Sigmoid colon (tissue), 4 donors: ENCODE results near the gene FBLN2.

Experiments used
- EP300 ChIP-seq, 4 donors: sonication (generic); formaldehyde crosslinking; IDR thresholded peaks; one replicate each; pipeline ENCODE4 v1.6.1; 2017; ENCODE audit warnings: antibody characterized with exemption in 4 of 4
- POLR2A ChIP-seq, 2 donors: fragments of 450-650 bp; IDR thresholded peaks; one replicate each; pipeline ENCODE4 v1.6.1; 2016; ENCODE audit warnings: antibody characterized with exemption in 2 of 2, mild to moderate bottlenecking in 2 of 2, moderate library complexity in 2 of 2
- POLR2AphosphoS5 ChIP-seq, 4 donors: sonication (generic); formaldehyde crosslinking; IDR thresholded peaks; one replicate each; pipeline ENCODE4 v1.6.1; 2017; ENCODE audit warnings: antibody characterized with exemption in 4 of 4
- TF ChIP-seq, protein P1 (sequence below), 4 experiments: fragments of 450-650 bp in 3 of 4; fragments of 200-600 bp in 1 of 4; IDR thresholded peaks; one replicate each; pipeline ENCODE4 v1.5.1; 2016 to 2019; ENCODE audit warnings: antibody characterized with exemption in 4 of 4, mild to moderate bottlenecking in 3 of 4, moderate library complexity in 2 of 4

- TF ChIP-seq, protein P1, sequence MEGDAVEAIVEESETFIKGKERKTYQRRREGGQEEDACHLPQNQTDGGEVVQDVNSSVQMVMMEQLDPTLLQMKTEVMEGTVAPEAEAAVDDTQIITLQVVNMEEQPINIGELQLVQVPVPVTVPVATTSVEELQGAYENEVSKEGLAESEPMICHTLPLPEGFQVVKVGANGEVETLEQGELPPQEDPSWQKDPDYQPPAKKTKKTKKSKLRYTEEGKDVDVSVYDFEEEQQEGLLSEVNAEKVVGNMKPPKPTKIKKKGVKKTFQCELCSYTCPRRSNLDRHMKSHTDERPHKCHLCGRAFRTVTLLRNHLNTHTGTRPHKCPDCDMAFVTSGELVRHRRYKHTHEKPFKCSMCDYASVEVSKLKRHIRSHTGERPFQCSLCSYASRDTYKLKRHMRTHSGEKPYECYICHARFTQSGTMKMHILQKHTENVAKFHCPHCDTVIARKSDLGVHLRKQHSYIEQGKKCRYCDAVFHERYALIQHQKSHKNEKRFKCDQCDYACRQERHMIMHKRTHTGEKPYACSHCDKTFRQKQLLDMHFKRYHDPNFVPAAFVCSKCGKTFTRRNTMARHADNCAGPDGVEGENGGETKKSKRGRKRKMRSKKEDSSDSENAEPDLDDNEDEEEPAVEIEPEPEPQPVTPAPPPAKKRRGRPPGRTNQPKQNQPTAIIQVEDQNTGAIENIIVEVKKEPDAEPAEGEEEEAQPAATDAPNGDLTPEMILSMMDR (IDR thresholded peaks at IDR 0.05) = no peak
- TF ChIP-seq POLR2A (IDR thresholded peaks at IDR 0.05) (no peak), EP300 (IDR thresholded peaks at IDR 0.05) (no peak), POLR2AphosphoS5 (IDR thresholded peaks at IDR 0.05) (no peak)
Observed at GRCh38 chr3:13575459-13576061, 26.6 kb downstream of the FBLN2 start.
